ENCODE measurements around the gene SLC45A2. TPM values are rescaled to one million over a fixed set of nuclear protein-coding genes. Genes with fewer than 3 reads are reported as not detected.

SLC45A2 gene
- total and polyA plus RNA-seq, 2 of the 8 experiments (the other 6 are each of a cell fraction or from before 2014, with no cell fraction given): 0.09 TPM; not detected in 1

DNA sequence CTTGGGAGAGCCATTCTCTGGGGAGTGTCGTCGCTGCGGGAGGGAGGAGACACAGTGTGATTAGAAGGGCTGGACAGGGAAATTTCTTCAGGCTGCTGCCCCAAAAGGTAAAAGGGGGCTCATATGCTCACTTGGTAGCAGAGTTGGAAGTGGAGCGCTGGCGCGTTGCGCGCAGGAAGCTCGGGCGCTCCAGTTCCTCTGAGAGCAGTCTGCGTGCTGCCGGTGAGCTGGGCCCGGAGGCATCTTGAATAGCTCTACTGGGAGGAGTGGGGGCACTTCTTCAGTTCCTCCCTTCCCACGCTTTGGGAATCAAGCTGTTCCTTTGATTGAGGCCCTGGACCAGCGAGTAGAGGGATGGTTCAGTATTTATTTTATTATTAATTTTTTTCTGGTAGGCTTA lies 45.6 kb downstream of the SLC45A2 start:
- no peak for DNase-seq (ENCODE audit: low read depth in 1 of 2, low spot score in 2 of 2)
- Histone ChIP-seq H2AK5ac (ENCODE audit: low read depth, low read length) (no peak overlapping the region), H3K23ac (ENCODE audit: insufficient read length) (no peak overlapping the region), H2BK20ac (ENCODE audit: low read length) (no peak overlapping the region), H3K36me3 (ENCODE audit: control insufficient read depth in 2 of 4, insufficient read depth in 4 of 4, low read length in 3 of 4) (no peaks in the 10 kb centered on the region), H2BK12ac (ENCODE audit: low read depth, low read length) (no peak overlapping the region), H2BK15ac (ENCODE audit: low read length) (no peak overlapping the region), H2AFZ (ENCODE audit: low read length) (no peak overlapping the region), H3K18ac (ENCODE audit: extremely low read depth, low read length) (no peak overlapping the region), H3K4me1 (replicated peaks in 1 of 4; ENCODE audit: control insufficient read depth in 3 of 4, insufficient read depth in 4 of 4, low read length in 3 of 4) (peaks cover 0 to 4% (median 3%) of the 10 kb centered on the region in 4 experiments; a peak in 3 of 7 replicates), H3K79me2 (ENCODE audit: control insufficient read depth in 1 of 2, insufficient read depth in 2 of 2, low read length in 2 of 2) (no peaks in the 10 kb centered on the region), H4K8ac (ENCODE audit: extremely low read depth, insufficient read depth, low read length) (no peak overlapping the region), H4K5ac (ENCODE audit: insufficient read length, low read depth, low read length) (no peak overlapping the region), H3K4me3 (ENCODE audit: extremely low read depth in 1 of 4, insufficient read depth in 2 of 4, low read depth in 3 of 4, low read length in 4 of 4) (no peak overlapping the region), H2BK120ac (replicated peaks; ENCODE audit: low read depth, low read length) (no peak overlapping the region), H2BK5ac (ENCODE audit: low read depth, low read length) (no peak overlapping the region), H4K91ac (replicated peaks; ENCODE audit: insufficient read length, low read length) (no peak overlapping the region), H4K20me1 (replicated peaks in 1 of 2; ENCODE audit: control insufficient read depth in 1 of 2, insufficient read depth in 2 of 2, low read length in 2 of 2) (no peaks in the 10 kb centered on the region), H3K27ac (ENCODE audit: low read depth, low read length) (no peak overlapping the region), H3K79me1 (ENCODE audit: low read depth, low read length) (no peaks in the 10 kb centered on the region), H3K9me3 (ENCODE audit: insufficient read depth in 2 of 2, low read depth in 1 of 2, low read length in 1 of 2) (no peaks in the 10 kb centered on the region), H3K23me2 (ENCODE audit: low read depth, low read length) (peaks cover 7% of the 10 kb centered on the region), H3K4ac (replicated peaks; ENCODE audit: insufficient read length, low read depth, low read length) (no peak overlapping the region), H3K27me3 (replicated peaks in 1 of 4; ENCODE audit: control insufficient read depth in 3 of 4, extremely low read depth in 1 of 4, insufficient read depth in 3 of 4, low read length in 3 of 4) (peaks cover 0 to 17% (median 13%) of the 10 kb centered on the region in 4 experiments; a peak in 5 of 7 replicates), H3K14ac (ENCODE audit: insufficient read length) (no peak overlapping the region), H3K56ac (replicated peaks; ENCODE audit: insufficient read length, low read depth, low read length) (no peak overlapping the region), H3K4me2 (ENCODE audit: insufficient read depth in 1 of 2, low read depth in 2 of 2, low read length in 2 of 2) (no peak overlapping the region), H3K9ac (replicated peaks in 1 of 4; ENCODE audit: extremely low read depth in 1 of 4, low read depth in 3 of 4, low read length in 3 of 4) (no peak overlapping the region)
- 97% methylated on average over 15 of the region's 15 CpGs; no CpG with 5 or more reads in 1 of the 2 experiments for WGBS, 2 experiments (ENCODE audit: extremely low coverage in 1 of 2, insufficient coverage in 1 of 2, insufficient read length in 1 of 2, insufficient replicate concordance in 2 of 2, low coverage in 1 of 2, low lambda C conversion rate in 2 of 2, missing lambda C conversion rate in 1 of 2)
- no peak for FAIRE-seq
- POLR2A ChIA-PET (ENCODE audit: partially characterized antibody): no interaction called here
- CTCF ChIA-PET (ENCODE audit: partially characterized antibody): interaction anchor here (0.6 to 1.4 kb wide), 7 partner anchors 21 to 145 kb away, joined by 3 to 4 read pairs (median 3); no protein-coding TSS in a partner anchor
- no peak for TF ChIP-seq BRCA1 (IDR thresholded peaks at IDR 0.05; ENCODE audit: low read depth, low read length)
- no peak for TF ChIP-seq RFX5 (IDR thresholded peaks at IDR 0.05; ENCODE audit: borderline replicate concordance, low read depth, low read length)
- no peak for TF ChIP-seq GABPA (IDR thresholded peaks at IDR 0.05; ENCODE audit: borderline replicate concordance, insufficient read depth, low read length)
- no peak for TF ChIP-seq JUN (IDR thresholded peaks at IDR 0.05; ENCODE audit: low read depth, low read length)
- no peak for TF ChIP-seq KDM1A (IDR thresholded peaks at IDR 0.05; ENCODE audit: borderline replicate concordance, low read length)
- TF ChIP-seq POLR2AphosphoS5 (IDR thresholded peaks at IDR 0.05; ENCODE audit: low read depth, low read length): no peak
- TF ChIP-seq RNF2 (IDR thresholded peaks at IDR 0.05; ENCODE audit: borderline replicate concordance, low read depth, low read length, missing control alignments, poor library complexity, severe bottlenecking): no peak
- no peak for TF ChIP-seq BACH1 (IDR thresholded peaks at IDR 0.05; ENCODE audit: low read length)
- TF ChIP-seq HDAC2 (IDR thresholded peaks at IDR 0.05; ENCODE audit: borderline replicate concordance in 1 of 2, low read depth in 2 of 2, low read length in 2 of 2): no peak
- TF ChIP-seq, protein P1, sequence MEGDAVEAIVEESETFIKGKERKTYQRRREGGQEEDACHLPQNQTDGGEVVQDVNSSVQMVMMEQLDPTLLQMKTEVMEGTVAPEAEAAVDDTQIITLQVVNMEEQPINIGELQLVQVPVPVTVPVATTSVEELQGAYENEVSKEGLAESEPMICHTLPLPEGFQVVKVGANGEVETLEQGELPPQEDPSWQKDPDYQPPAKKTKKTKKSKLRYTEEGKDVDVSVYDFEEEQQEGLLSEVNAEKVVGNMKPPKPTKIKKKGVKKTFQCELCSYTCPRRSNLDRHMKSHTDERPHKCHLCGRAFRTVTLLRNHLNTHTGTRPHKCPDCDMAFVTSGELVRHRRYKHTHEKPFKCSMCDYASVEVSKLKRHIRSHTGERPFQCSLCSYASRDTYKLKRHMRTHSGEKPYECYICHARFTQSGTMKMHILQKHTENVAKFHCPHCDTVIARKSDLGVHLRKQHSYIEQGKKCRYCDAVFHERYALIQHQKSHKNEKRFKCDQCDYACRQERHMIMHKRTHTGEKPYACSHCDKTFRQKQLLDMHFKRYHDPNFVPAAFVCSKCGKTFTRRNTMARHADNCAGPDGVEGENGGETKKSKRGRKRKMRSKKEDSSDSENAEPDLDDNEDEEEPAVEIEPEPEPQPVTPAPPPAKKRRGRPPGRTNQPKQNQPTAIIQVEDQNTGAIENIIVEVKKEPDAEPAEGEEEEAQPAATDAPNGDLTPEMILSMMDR (IDR thresholded peaks at IDR 0.05; ENCODE audit: control extremely low read depth in 1 of 3, insufficient read depth in 1 of 3, low read depth in 1 of 3, low read length in 3 of 3): no peak
